ENCODE results near the gene NXN. TPM values are rescaled to one million over a fixed set of nuclear protein-coding genes. Genes with fewer than 3 reads are reported as not detected.
"Not testable (repeated sequence)": the region's sequence is repeated elsewhere in the genome, so short reads cannot be mapped to it uniquely, and the experiment has no call there.

Gene NXN
- total RNA-seq, 4 donors from 2014 or later, result 10.6 to 222 (median 13.8) TPM

GRCh38 chr17:953767-954166 is 25.8 kb downstream of the NXN start:
- H3K27me3 ChIP-seq, result no peaks in the 10 kb centered on the region
- H3K36me3 ChIP-seq, result no peaks in the 10 kb centered on the region
- H3K27ac ChIP-seq, result peak overlapping the region; percentile 60 to 83 (median 74)
- no peak for DNase-seq
- no peak overlapping the region for H3K4me3 ChIP-seq
- TF ChIP-seq POLR2A (IDR thresholded peaks at IDR 0.05) (no peak), POLR2AphosphoS5 (IDR thresholded peaks at IDR 0.05) (no peak), CTCF (IDR thresholded peaks at IDR 0.05) (no peak), EP300 (IDR thresholded peaks at IDR 0.05; ENCODE audit: low read depth) (no peak)
- in situ Hi-C loops (cut with MboI; ENCODE audit: low pct_ligation_motif_present in 1 of 4, low pct_unique_long_range_greater_than_20kb in 1 of 4, low sequenced_read_pairs in 3 of 4), result no loop called here
- H3K9me3 ChIP-seq, result no peaks in the 10 kb centered on the region
- peaks cover 0 to 25% (median 11%) of the 10 kb centered on the region in 4 donors for H3K4me1 ChIP-seq
- intact Hi-C loops (cut with DNase I; ENCODE audit: low total_unique reads), result no loop called here
- WGBS, 2 donors (ENCODE audit: low coverage in 1 of 2), result 82% methylated on average over 16 of the region's 16 CpGs; no CpG with 5 or more reads in 1 of the 2 donors

- 89% methylated on average over 15 of the region's 18 CpGs; no CpG with 5 or more reads in 1 of the 2 donors for WGBS, 2 donors (ENCODE audit: low coverage in 1 of 2)
- Histone ChIP-seq H3K27ac (peak overlapping the region in 2 of 4 donors; percentile 81 to 83), H3K4me1 (peaks cover 0 to 25% (median 13%) of the 10 kb centered on the region in 4 donors)
- intact Hi-C loops (cut with DNase I; ENCODE audit: low total_unique reads); H3K27me3 ChIP-seq; DNase-seq; H3K9me3 ChIP-seq; H3K36me3 ChIP-seq; H3K4me3 ChIP-seq; in situ Hi-C loops (cut with MboI; ENCODE audit: low pct_ligation_motif_present in 1 of 4, low pct_unique_long_range_greater_than_20kb in 1 of 4, low sequenced_read_pairs in 3 of 4): not testable (repeated sequence)
Observed at GRCh38 chr17:952592-952991, 27.0 kb downstream of the NXN start.

GRCh38 chr17:951325-952132 is 28.0 kb downstream of the NXN start:
- intact Hi-C loops (cut with DNase I; ENCODE audit: low total_unique reads) (no loop called here), in situ Hi-C loops (cut with MboI; ENCODE audit: low pct_ligation_motif_present in 1 of 4, low pct_unique_long_range_greater_than_20kb in 1 of 4, low sequenced_read_pairs in 3 of 4) (no loop called here)
- Histone ChIP-seq H3K4me3 (no peak overlapping the region), H3K4me1 (peaks cover 0 to 25% (median 11%) of the 10 kb centered on the region in 4 donors), H3K36me3 (no peaks in the 10 kb centered on the region), H3K27me3 (no peaks in the 10 kb centered on the region), H3K27ac (peak overlapping the region; percentile 68 to 86 (median 80)), H3K9me3 (no peaks in the 10 kb centered on the region)
- TF ChIP-seq POLR2AphosphoS5 (IDR thresholded peaks at IDR 0.05) (no peak), EP300 (IDR thresholded peaks at IDR 0.05; ENCODE audit: low read depth) (no peak), POLR2A (IDR thresholded peaks at IDR 0.05) (no peak), CTCF (IDR thresholded peaks at IDR 0.05) (no peak)
- peak; percentile 40 for DNase-seq
- 12 to 33% methylated on average over 3 to 27 of the region's 27 CpGs for WGBS, 2 donors (ENCODE audit: low coverage in 1 of 2)

- intact Hi-C loops (cut with DNase I; ENCODE audit: low total_unique reads) (no loop called here), in situ Hi-C loops (cut with MboI; ENCODE audit: low pct_ligation_motif_present in 1 of 4, low pct_unique_long_range_greater_than_20kb in 1 of 4, low sequenced_read_pairs in 3 of 4) (no loop called here)
- WGBS, 2 donors (ENCODE audit: low coverage in 1 of 2), result 55% methylated on average over 6 to 10 of the region's 12 CpGs
- Histone ChIP-seq H3K27me3 (no peaks in the 10 kb centered on the region), H3K27ac (peak overlapping the region; percentile 68 to 86 (median 80)), H3K4me1 (peaks cover 0 to 24% (median 10%) of the 10 kb centered on the region in 4 donors), H3K4me3 (no peak overlapping the region), H3K9me3 (no peaks in the 10 kb centered on the region), H3K36me3 (no peaks in the 10 kb centered on the region)
- no peak for TF ChIP-seq CTCF (IDR thresholded peaks at IDR 0.05)
- TF ChIP-seq EP300 (IDR thresholded peaks at IDR 0.05; ENCODE audit: low read depth), result no peak
- no peak for TF ChIP-seq POLR2AphosphoS5 (IDR thresholded peaks at IDR 0.05)
- TF ChIP-seq POLR2A (IDR thresholded peaks at IDR 0.05), result no peak
- no peak for DNase-seq
Observed at GRCh38 chr17:949623-950303, 29.8 kb downstream of the NXN start.

Measured in transverse colon (tissue), 4 donors.